DMS53 treated with DMSO at 0.1 percent for 48 hours (cell line): ENCODE data around the gene MAP2K3.

Experiments
- DNase-seq: peaks from one replicate; lab custom pipeline; 2025; ENCODE audit not compliant: unreplicated experiment; lab: John Stamatoyannopoulos, UW

MAP2K3 gene

GRCh38 chr17:21282231-21282630 lies 2.3 kb upstream of the MAP2K3 start:
- no peak for DNase-seq

GRCh38 chr17:21282850-21283249 lies 1.7 kb upstream of the MAP2K3 start:
- no peak for DNase-seq

GRCh38 chr17:21283482-21284318 lies 811 bp upstream of the MAP2K3 start:
- peak; percentile 26 for DNase-seq

GRCh38 chr17:21285164-21286065 lies 904 bp downstream of the MAP2K3 start:
- peak; percentile 15 for DNase-seq

GRCh38 chr17:21286066-21286770 lies 1.7 kb downstream of the MAP2K3 start:
- peak; percentile 78 for DNase-seq

GRCh38 chr17:21286909-21287702 lies 2.6 kb downstream of the MAP2K3 start:
- DNase-seq = no peak

GRCh38 chr17:21287703-21288449 lies 3.4 kb downstream of the MAP2K3 start:
- DNase-seq = peak; percentile 87

- no peak for DNase-seq
Observed at GRCh38 chr17:21288571-21289017, 4.1 kb downstream of the MAP2K3 start.

- DNase-seq = no peak
Observed at GRCh38 chr17:21289175-21289901, 4.8 kb downstream of the MAP2K3 start.

- DNase-seq = no peak
Observed at GRCh38 chr17:21289902-21290571, 5.5 kb downstream of the MAP2K3 start.

- no peak for DNase-seq
Observed at GRCh38 chr17:21291357-21291756, 6.8 kb downstream of the MAP2K3 start.

- no peak for DNase-seq
Observed at GRCh38 chr17:21291862-21292261, 7.4 kb downstream of the MAP2K3 start.

GRCh38 chr17:21292867-21293830 lies 8.6 kb downstream of the MAP2K3 start:
- DNase-seq = no peak

- DNase-seq = no peak
Observed at GRCh38 chr17:21293831-21294210, 9.3 kb downstream of the MAP2K3 start.

GRCh38 chr17:21294321-21295035 lies 10.0 kb downstream of the MAP2K3 start:
- DNase-seq = no peak

- no peak for DNase-seq
Observed at GRCh38 chr17:21295036-21295952, 10.8 kb downstream of the MAP2K3 start.
